ENCODE results near the gene NDE1. TPM values are rescaled to one million over a fixed set of nuclear protein-coding genes. Genes with fewer than 3 reads are reported as not detected.

NDE1 gene
- total and polyA plus RNA-seq, 2 donors (not counting 1 experiment from before 2014, with no cell fraction given): 23.8 to 24.0 TPM

DNA sequence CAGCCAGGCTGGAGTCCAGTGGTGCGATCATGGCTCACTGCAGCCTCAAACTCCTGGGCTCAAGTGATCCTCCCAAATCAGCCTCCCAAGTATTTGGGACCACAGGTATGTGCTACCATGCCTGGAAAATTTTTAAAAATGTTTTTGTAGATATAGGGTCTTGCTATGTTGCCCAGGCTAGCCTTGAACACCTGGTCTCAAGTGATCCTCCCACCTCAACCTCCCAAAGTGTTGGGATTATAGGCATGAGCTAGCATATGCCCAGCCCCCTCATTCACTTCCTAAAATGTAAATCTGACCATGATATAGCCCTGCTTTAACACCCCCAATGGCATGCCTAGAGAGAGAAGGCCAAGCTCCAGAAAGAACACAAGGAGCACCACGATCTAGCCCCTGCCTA lies 98.6 kb downstream of the NDE1 start:
- no peaks in the 10 kb centered on the region for H3K36me3 ChIP-seq (ENCODE audit: control insufficient read depth, insufficient read depth, low read length)
- H3K4me2 ChIP-seq (ENCODE audit: extremely low read depth, insufficient read depth, low read length): no peak overlapping the region
- no peak overlapping the region for H3K9ac ChIP-seq (ENCODE audit: insufficient read depth, low read length)
- TF ChIP-seq, protein P1, sequence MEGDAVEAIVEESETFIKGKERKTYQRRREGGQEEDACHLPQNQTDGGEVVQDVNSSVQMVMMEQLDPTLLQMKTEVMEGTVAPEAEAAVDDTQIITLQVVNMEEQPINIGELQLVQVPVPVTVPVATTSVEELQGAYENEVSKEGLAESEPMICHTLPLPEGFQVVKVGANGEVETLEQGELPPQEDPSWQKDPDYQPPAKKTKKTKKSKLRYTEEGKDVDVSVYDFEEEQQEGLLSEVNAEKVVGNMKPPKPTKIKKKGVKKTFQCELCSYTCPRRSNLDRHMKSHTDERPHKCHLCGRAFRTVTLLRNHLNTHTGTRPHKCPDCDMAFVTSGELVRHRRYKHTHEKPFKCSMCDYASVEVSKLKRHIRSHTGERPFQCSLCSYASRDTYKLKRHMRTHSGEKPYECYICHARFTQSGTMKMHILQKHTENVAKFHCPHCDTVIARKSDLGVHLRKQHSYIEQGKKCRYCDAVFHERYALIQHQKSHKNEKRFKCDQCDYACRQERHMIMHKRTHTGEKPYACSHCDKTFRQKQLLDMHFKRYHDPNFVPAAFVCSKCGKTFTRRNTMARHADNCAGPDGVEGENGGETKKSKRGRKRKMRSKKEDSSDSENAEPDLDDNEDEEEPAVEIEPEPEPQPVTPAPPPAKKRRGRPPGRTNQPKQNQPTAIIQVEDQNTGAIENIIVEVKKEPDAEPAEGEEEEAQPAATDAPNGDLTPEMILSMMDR (conservative IDR thresholded peaks at IDR 0.05 in 1 of 2, IDR thresholded peaks at IDR 0.05 in 1 of 2; ENCODE audit: low read depth in 1 of 2, low read length in 2 of 2): no peak
- no peak for TF ChIP-seq EZH2 (IDR thresholded peaks at IDR 0.05; ENCODE audit: low read length, missing control alignments)
- H3K27me3 ChIP-seq (ENCODE audit: control insufficient read depth, insufficient read depth, low read length): no peaks in the 10 kb centered on the region
- no peak overlapping the region for H2AFZ ChIP-seq (ENCODE audit: low read length)
- H3K4me3 ChIP-seq (replicated peaks in 1 of 4; ENCODE audit: control extremely low read depth in 1 of 4, insufficient read depth in 1 of 4, low read depth in 3 of 4, low read length in 4 of 4): no peak overlapping the region
- no peaks in the 10 kb centered on the region for H4K20me1 ChIP-seq (ENCODE audit: control insufficient read depth, extremely low read depth, insufficient read depth, low read length)
- H3K79me2 ChIP-seq (ENCODE audit: control insufficient read depth, insufficient read depth, low read length): no peaks in the 10 kb centered on the region
- DNase-seq (ENCODE audit: low read depth in 2 of 2): no peak
- H3K9me3 ChIP-seq (ENCODE audit: control insufficient read depth, insufficient read depth, low read depth, low read length): no peaks in the 10 kb centered on the region
- no peaks in the 10 kb centered on the region for H3K4me1 ChIP-seq (ENCODE audit: control insufficient read depth, extremely low read depth, insufficient read depth, low read length)
- H3K27ac ChIP-seq (ENCODE audit: insufficient read depth, low read length): no peak overlapping the region

DNA sequence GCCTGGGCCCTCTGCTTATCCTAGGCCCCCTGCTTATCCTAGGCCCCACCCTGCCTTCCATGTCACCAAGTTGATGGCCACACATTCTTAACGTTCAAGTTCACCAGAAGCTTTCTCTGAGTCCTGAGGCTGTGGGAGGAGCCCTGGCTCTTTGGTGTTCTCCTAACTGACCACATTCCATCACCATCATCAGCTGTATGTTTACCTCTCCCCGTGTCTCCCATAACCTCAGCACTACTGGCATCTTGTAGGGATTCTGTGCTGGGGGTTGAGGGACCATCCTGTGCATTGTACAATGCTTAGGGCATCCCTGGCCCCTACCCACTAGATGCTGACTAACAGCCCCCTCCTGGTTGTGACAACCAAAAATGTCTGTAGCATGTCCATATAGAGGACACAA lies 99.3 kb downstream of the NDE1 start:
- Histone ChIP-seq H3K9me3 (ENCODE audit: control insufficient read depth, insufficient read depth, low read depth, low read length) (no peaks in the 10 kb centered on the region), H4K20me1 (ENCODE audit: control insufficient read depth, extremely low read depth, insufficient read depth, low read length) (no peaks in the 10 kb centered on the region), H3K36me3 (ENCODE audit: control insufficient read depth, insufficient read depth, low read length) (no peaks in the 10 kb centered on the region), H2AFZ (ENCODE audit: low read length) (no peak overlapping the region), H3K27ac (ENCODE audit: insufficient read depth, low read length) (no peak overlapping the region), H3K9ac (ENCODE audit: insufficient read depth, low read length) (no peak overlapping the region), H3K4me2 (ENCODE audit: extremely low read depth, insufficient read depth, low read length) (no peak overlapping the region), H3K4me3 (replicated peaks in 1 of 4; ENCODE audit: control extremely low read depth in 1 of 4, insufficient read depth in 1 of 4, low read depth in 3 of 4, low read length in 4 of 4) (no peak overlapping the region), H3K79me2 (ENCODE audit: control insufficient read depth, insufficient read depth, low read length) (no peaks in the 10 kb centered on the region), H3K27me3 (ENCODE audit: control insufficient read depth, insufficient read depth, low read length) (no peaks in the 10 kb centered on the region), H3K4me1 (ENCODE audit: control insufficient read depth, extremely low read depth, insufficient read depth, low read length) (no peaks in the 10 kb centered on the region)
- DNase-seq (ENCODE audit: low read depth in 2 of 2): no peak
- TF ChIP-seq, protein P1 (conservative IDR thresholded peaks at IDR 0.05 in 1 of 2, IDR thresholded peaks at IDR 0.05 in 1 of 2; ENCODE audit: low read depth in 1 of 2, low read length in 2 of 2): no peak
- no peak for TF ChIP-seq EZH2 (IDR thresholded peaks at IDR 0.05; ENCODE audit: low read length, missing control alignments)

DNA sequence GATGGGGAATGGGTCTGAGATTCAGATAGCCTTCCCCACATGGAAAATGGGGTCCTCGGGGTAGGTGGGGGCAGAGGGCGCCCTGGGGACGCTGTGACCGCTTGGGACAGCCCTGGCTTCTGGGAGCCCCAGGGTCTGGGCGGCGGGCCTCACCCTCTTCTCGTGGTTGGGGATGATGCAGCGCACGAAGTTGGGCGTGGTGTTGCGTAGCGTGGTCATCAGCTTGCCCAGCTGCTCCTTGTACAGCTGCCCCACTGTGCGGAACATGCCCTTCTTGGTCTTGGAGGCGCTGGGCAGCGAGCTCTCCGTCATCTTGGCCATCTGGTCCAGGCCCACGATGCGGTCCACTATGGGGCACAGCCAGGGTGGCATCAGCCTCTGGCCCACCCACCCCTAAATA lies 99.9 kb downstream of the NDE1 start:
- no peaks in the 10 kb centered on the region for H4K20me1 ChIP-seq (ENCODE audit: control insufficient read depth, extremely low read depth, insufficient read depth, low read length)
- no peak overlapping the region for H3K9ac ChIP-seq (ENCODE audit: insufficient read depth, low read length)
- no peaks in the 10 kb centered on the region for H3K79me2 ChIP-seq (ENCODE audit: control insufficient read depth, insufficient read depth, low read length)
- no peaks in the 10 kb centered on the region for H3K4me1 ChIP-seq (ENCODE audit: control insufficient read depth, extremely low read depth, insufficient read depth, low read length)
- no peaks in the 10 kb centered on the region for H3K9me3 ChIP-seq (ENCODE audit: control insufficient read depth, insufficient read depth, low read depth, low read length)
- no peak overlapping the region for H2AFZ ChIP-seq (ENCODE audit: low read length)
- no peak for DNase-seq (ENCODE audit: low read depth in 2 of 2)
- H3K36me3 ChIP-seq (ENCODE audit: control insufficient read depth, insufficient read depth, low read length): no peaks in the 10 kb centered on the region
- TF ChIP-seq EZH2 (IDR thresholded peaks at IDR 0.05; ENCODE audit: low read length, missing control alignments): no peak
- TF ChIP-seq, protein P1 (conservative IDR thresholded peaks at IDR 0.05 in 1 of 2, IDR thresholded peaks at IDR 0.05 in 1 of 2; ENCODE audit: low read depth in 1 of 2, low read length in 2 of 2): no peak
- no peak overlapping the region for H3K4me2 ChIP-seq (ENCODE audit: extremely low read depth, insufficient read depth, low read length)
- H3K27ac ChIP-seq (ENCODE audit: insufficient read depth, low read length): no peak overlapping the region
- no peaks in the 10 kb centered on the region for H3K27me3 ChIP-seq (ENCODE audit: control insufficient read depth, insufficient read depth, low read length)
- H3K4me3 ChIP-seq (replicated peaks in 1 of 4; ENCODE audit: control extremely low read depth in 1 of 4, insufficient read depth in 1 of 4, low read depth in 3 of 4, low read length in 4 of 4): no peak overlapping the region

All from fibroblast of lung (primary cell).